GM13977 (cell line): ENCODE measurements around the gene MAP1LC3A.

Experiments
- DNase-seq: peaks from one replicate; pipeline ENCODE4 v3.0.0; 2012; ENCODE audit warnings: low spot score
- in situ Hi-C: fragments of 300-500 bp; cut with MboI; formaldehyde crosslinking; loops from one replicate; pipeline ENCODE4 v1.12.0; 2022; ENCODE audit warnings: low sequenced_read_pairs, low pct_unique_long_range_greater_than_20kb, mixed read lengths, inconsistent platforms; ENCODE audit not compliant: unreplicated experiment
- TF ChIP-seq, protein P1 (sequence below): IDR thresholded peaks from 2 replicates; pipeline ENCODE4 v1.5.1; 2012; ENCODE audit warnings: mild to moderate bottlenecking, control low read depth; ENCODE audit not compliant: insufficient read depth; ENCODE audit errors: extremely low read depth, missing control alignments

The MAP1LC3A gene

DNA sequence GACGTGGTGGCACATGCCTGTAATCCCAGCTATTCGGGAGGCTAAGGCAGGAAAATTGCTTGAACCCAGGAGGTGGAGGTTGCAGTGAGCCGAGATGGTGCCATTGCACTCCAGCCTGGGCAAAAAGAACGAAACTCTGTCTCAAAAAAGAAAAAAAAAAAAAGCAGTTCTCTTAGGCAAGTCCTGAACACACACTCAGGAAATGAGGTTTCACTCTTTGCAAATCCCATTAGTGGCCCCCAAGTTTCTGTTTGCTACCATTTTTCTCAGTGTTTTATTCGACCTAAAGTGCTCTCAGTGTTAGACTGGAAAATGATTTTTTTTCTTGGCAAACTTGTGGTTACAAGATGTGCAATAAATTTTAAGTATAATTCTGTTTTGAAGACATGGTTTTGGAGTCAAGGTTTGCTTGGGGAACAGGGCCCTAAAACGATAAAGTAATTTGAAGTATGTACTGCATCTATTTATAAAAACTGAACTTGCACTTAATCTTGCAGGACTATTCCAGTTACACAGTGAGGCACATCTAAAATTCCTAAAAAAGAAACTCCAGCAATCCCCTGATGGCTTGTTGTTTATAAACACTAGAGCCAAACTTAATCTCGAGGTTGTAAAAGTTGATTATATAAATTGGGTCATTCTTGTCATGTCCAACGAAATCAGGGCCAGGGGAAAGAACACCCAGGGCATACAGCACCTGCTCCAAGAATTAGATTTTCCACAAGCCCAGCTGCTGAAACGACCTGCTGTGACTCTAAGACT is 42.6 kb downstream of the MAP1LC3A start:
- TF ChIP-seq, protein P1, sequence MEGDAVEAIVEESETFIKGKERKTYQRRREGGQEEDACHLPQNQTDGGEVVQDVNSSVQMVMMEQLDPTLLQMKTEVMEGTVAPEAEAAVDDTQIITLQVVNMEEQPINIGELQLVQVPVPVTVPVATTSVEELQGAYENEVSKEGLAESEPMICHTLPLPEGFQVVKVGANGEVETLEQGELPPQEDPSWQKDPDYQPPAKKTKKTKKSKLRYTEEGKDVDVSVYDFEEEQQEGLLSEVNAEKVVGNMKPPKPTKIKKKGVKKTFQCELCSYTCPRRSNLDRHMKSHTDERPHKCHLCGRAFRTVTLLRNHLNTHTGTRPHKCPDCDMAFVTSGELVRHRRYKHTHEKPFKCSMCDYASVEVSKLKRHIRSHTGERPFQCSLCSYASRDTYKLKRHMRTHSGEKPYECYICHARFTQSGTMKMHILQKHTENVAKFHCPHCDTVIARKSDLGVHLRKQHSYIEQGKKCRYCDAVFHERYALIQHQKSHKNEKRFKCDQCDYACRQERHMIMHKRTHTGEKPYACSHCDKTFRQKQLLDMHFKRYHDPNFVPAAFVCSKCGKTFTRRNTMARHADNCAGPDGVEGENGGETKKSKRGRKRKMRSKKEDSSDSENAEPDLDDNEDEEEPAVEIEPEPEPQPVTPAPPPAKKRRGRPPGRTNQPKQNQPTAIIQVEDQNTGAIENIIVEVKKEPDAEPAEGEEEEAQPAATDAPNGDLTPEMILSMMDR = no peak
- no peak for DNase-seq
- in situ Hi-C loops = no loop called here

DNA sequence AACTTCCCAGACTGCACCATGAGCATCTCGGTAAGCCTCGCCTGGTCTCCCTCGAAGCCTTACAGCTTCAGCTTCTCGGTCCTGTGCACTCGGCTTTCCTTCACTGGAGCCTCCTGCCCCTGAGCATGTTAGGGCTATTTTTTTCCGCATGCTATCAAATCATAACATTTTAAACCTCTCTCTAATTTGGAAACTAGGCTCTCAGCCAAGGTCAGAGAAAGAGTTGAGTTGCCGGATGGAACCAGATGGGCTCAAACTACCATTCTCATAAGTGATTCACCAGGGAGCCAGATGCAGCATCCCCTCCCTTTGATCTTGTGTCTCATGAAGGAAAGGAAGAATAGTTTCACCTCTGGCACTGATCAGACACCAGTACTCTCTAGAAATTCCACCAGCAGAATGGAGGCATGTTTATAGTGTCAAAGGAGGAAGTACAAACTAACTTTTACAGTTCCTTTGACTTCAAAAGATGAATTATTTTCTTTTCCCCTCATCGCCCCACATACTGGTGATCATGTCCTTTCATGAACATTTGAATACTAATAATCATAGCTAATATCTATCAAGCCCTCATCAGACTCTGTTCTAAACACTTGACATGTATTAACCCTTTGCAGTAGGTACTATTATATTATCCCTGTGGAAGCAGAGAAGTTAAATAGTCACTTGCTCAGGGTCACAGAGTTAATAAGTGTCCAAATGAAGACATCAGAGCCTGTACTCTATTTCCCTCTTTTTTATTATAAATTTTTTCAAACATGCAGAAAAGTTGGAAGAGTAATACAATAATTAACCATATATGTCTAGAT is 46.7 kb downstream of the MAP1LC3A start:
- TF ChIP-seq, protein P1 = no peak
- no peak for DNase-seq
- in situ Hi-C loops = no loop called here

DNA sequence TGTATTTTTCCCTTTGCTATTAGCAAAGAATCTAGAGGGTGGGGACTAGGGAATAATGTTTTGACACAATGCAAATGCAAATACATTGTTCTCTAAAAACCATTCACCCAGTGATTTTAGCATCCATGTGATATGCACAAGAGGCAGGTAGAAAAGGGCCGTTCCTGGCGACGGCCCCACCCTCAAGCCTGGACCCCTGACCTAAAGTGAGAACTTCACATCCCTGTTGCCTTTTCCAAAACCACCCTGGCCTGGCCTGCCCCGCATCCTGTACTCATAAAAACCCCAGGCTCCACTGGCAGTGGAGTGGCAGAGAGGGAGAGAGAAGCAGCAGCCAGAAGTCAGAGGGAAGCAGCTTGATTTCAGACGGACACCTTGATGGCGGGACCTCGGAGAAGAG is 48.5 kb downstream of the MAP1LC3A start:
- DNase-seq = no peak
- in situ Hi-C loops = no loop called here
- TF ChIP-seq, protein P1 = no peak
